NCI-H1417 (cell line): ENCODE results near the gene AEBP1.

Experiments
- DNase-seq, 3 experiments: peaks; one replicate each; lab custom pipeline; 2025; lab: John Stamatoyannopoulos, UW

AEBP1 gene

DNA sequence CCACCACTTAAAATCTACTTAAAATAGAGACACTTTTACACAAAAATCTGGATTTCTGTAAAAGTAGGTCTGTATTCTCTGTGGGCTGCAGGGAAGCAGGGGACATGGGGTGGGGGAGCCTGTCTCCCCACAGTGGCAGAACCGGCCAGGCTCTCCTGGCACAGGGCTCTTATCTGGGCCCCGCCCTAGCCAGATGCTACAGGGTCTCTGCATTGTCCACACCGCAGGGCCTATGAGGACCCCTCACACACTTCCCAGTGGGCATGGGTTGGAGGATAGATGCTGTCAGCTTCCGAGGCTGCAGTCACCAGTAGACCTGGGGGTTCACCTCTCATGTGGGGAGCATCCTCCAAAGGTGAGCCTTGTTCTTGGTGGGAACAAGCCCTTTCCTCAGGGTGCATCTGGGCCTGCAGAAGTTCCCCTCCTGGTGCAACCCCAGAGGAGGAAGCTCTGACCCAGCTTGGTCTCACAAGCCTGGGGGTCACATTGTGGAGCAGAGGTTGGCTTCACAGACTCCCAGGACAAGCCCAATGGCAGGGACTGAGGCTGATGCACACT, 52.4 kb downstream of the AEBP1 start:
- no peak for DNase-seq

DNA sequence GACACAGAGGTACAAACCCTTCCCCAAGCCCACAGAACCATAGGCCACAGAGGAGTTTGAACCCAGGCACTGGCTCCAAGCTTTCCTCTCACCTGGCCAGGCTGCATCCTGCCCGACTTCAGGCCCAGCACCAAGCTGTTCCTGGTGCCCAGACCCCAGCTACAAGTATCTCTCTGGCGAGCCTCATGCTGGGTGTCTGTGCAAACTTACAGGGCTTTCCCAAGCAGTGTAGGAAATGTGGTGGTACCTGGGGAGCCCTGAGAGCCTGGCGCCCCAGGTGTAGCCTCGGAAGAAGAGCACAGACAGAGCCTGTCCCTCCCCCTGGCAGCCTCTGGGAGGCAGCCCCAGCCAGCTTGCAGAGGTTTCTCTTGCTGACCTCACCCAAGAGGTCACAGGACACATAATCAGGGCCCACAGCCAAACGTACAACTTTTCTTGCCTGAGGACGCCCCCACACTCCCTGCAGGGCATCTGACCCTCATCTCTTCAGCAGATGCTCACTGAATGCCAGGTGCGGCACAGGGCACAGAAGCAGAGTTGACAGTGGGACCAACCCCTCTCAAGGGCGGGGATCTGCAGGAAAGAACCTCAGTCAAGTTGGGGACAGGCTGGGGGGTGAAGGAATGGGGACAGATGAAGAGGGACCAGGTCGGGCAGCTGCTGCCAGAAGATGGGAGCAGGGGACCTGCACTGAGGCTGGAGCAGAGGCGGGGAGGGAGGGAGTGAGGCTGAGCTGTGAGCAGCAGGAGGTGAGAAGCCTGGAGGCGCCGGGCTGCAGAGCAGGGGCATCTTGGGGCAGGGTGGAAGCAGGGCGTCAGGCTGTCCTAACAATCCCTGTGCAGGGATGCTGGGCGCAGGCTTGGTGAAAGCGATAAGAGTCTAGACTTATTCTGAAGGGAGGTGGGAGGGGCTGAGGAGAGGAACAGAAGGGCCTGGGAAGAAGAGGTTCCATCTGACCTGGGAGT, 53.3 kb downstream of the AEBP1 start:
- DNase-seq, result peak in 2 of 3 experiments; percentile 14 to 54

DNA sequence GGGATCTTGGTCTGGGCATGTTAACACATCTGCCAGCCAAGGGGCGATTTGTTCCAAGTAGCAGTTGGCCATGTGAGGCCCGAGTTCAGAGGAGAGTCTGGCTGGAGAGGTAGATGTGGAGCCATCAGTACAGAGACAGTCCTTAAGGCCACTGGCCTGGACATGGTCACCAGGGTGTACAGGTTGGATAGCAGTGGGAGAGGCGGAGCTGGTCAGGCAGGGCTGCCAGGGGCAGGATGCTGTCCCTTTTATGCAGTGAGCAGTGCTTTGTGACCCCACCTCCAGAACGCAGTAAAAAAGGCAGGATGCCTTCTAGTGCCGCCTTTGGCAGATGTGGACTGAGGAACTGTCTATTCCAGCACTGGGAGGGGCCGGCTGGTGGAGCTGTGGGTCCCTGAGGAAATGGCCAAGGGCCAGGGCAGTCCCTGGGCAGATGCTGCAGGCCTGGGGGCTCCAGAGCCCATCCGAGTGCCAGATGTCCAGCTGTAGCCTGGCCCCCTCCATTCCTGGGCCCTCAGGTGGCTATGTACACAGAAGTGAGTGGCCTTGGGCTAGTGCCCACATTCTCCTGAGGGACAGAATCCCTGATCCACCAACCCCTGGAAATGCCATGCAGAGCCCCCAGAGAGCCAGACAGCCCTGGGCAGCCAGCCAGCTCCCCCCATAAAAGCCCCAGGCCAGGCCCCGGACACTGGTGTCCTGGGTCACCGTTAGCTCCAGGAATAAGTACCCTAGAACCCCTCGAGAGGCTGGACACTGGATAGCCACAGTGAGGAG, 54.1 kb downstream of the AEBP1 start:
- no peak for DNase-seq

DNA sequence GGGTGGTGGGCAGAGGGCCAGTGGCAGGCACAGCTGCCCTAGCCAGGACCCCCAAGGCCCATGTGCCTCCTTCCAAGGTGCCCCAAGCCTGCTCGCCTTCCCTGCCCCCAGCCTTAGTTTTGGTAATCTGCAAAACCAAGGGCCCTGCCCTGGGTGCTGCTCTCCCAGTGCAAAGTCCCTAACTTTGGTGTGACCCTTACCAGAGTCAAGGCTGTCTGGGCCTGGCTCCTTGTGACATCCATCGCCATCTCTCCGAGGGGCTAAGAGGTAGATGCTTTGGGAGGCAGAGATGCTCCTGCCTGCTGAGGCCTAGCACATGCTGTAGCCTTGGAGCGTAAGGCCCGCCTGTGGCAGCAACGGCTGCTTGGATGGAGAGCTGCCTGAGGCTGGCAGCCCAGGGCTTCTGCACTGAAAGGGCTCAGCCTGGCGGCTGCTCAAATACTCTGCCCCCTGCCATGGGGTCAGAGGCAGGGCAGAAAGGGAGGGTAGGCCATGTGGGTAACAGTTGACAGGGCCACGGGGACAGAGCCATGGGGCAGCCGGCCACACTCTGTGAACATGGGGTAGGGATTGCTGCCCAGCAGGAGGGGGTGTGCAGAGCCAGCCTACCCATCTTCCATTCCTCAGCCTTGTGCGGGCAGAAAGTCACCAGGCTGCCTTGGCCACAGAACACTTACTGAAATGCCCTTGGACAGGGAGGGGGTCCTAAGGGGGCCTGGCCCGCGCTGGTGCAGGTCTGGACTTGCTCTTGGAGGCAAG, 54.9 kb downstream of the AEBP1 start:
- no peak for DNase-seq

GRCh38 chr7:44159824-44160630, 55.9 kb downstream of the AEBP1 start:
- no peak for DNase-seq

DNA sequence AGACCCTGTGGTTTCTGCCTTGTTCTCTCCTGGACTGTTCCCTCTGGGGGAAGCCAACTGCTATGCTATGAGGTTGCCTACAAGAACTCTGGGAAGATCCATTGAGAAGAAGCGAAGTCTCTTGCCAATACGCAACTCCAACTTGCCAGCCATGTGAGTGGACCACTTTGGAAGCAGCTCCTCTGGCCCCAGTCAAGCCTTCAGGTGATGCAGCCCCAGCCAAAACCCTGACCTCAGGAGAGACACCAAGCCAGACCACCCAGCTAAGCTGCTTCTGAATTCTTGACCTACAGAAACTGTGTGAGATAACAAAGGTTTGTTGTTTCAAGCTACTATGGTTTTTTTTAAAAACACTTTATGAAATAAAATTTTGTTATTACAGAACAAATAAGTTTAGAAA, 57.2 kb downstream of the AEBP1 start:
- DNase-seq, result no peak

GRCh38 chr7:44162179-44162578, 58.0 kb downstream of the AEBP1 start:
- DNase-seq, result no peak

DNA sequence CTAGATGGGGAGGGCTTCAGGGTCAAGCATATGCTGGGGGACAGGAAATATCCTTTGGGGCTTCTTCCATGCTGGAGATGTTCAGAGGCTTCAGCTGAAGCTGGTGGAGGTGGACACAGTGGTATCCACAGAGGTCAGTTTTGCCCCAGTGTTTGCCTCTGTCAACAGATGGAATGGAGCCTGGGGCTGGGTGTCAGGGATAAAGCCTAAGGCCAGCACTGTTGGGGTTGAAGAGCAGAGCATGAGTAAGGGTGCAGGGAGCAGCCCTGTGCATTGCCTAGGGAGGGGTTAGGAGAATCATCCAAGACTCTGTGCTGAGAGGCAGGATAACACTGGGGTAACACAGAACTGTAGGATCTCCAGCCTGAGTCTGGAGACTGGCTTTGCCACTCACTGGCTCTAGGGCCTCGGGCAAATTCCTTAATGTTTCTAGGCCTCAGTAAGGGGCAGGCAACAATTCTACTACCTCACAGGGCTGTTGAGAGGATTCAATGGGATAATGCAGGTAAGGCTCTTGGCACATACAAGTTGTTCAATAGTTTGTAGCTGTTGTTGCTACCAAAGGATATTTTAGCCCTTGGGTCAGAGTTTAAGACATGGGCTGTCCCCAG, 58.7 kb downstream of the AEBP1 start:
- DNase-seq, result no peak

DNA sequence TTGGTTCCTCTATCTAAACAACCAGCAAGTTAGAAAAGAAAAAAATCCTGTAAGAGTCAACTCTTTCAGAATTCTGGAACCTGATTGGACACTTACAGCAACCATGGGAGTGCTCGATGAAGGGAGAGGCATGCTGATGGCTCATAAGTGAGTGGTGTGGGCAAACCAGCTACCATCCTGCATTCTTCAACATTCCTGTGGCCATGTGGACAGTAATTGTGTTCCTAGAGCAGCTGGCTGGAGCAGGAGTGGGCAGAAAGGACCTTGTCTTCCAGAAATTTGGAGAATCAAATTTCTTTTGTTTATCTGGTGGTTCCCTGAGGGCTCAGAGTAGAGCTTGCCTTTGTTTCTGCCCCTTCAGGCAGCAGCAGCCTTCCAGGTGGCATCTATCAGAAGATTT, 59.4 kb downstream of the AEBP1 start:
- peak in 1 of 3 experiments; percentile 29 for DNase-seq
